Measurements from ENCODE around the gene CYP46A1. TPM values are rescaled to one million over a fixed set of nuclear protein-coding genes. Genes with fewer than 3 reads are reported as not detected.

CYP46A1 gene
- polyA plus RNA-seq, 2 of the 4 experiments (the other 2 are of a cell fraction) = 0.06 to 0.13 TPM

GRCh38 chr14:99744873-99745224, 60.8 kb downstream of the CYP46A1 start:
- H3K4me2 ChIP-seq = no peak overlapping the region
- CTCF ChIA-PET = interaction anchor here (1.1 to 20.7 kb wide), 3 partner anchors 11 to 141 kb away, joined by 3 to 263 read pairs (median 260); no protein-coding TSS in a partner anchor
- 86% methylated on average over 7 of the region's 7 CpGs for WGBS (ENCODE audit: missing lambda C conversion rate)

GRCh38 chr14:99745307-99745951, 61.3 kb downstream of the CYP46A1 start:
- CTCF ChIA-PET = interaction anchor here (0.8 to 20.7 kb wide), 5 partner anchors 11 to 29 kb away, joined by 3 to 263 read pairs (median 3); no protein-coding TSS in a partner anchor
- H3K4me1 ChIP-seq = peaks cover 17% of the 10 kb centered on the region
- no peak overlapping the region for H3K4me3 ChIP-seq
- no peak for ATAC-seq
- FAIRE-seq = no peak
- POLR2A ChIA-PET = no interaction called here
- TF ChIP-seq TFCP2L1 (CRISPR knock-in tag; IDR thresholded peaks at IDR 0.05) (no peak), RNF2 (IDR thresholded peaks at IDR 0.05; ENCODE audit: borderline replicate concordance, low read depth) (no peak), PHF8 (IDR thresholded peaks at IDR 0.05; ENCODE audit: borderline replicate concordance, low read depth) (no peak), ZC3H11A (IDR thresholded peaks at IDR 0.05) (no peak), FOSB (CRISPR knock-in tag; IDR thresholded peaks at IDR 0.05) (no peak), BCL3 (IDR thresholded peaks at IDR 0.05) (no peak), CHD4 (IDR thresholded peaks at IDR 0.05; ENCODE audit: borderline replicate concordance) (no peak), EHF (CRISPR knock-in tag; IDR thresholded peaks at IDR 0.05) (no peak), HMGXB4 (CRISPR knock-in tag; IDR thresholded peaks at IDR 0.05; ENCODE audit: borderline replicate concordance) (no peak), JUN (IDR thresholded peaks at IDR 0.05) (no peak), HDAC2 (IDR thresholded peaks at IDR 0.05) (no peak), JUNB (IDR thresholded peaks at IDR 0.05) (no peak), ZNF302 (CRISPR knock-in tag; IDR thresholded peaks at IDR 0.05) (no peak), FOSL2 (IDR thresholded peaks at IDR 0.05) (no peak), FOSL2 (CRISPR knock-in tag; IDR thresholded peaks at IDR 0.05) (no peak), KDM1A (IDR thresholded peaks at IDR 0.05; ENCODE audit: low read depth) (no peak), CBX2 (IDR thresholded peaks at IDR 0.05; ENCODE audit: borderline replicate concordance, low read depth) (no peak), FOXS1 (CRISPR knock-in tag; IDR thresholded peaks at IDR 0.05) (no peak)
- no peak overlapping the region for H3K4me2 ChIP-seq
- H3K27ac ChIP-seq = no peak overlapping the region
- no peak for DNase-seq (ENCODE audit: low read depth in 1 of 2, low spot score in 1 of 2)
- H3K9me3 ChIP-seq = no peaks in the 10 kb centered on the region
- 81% methylated on average over 10 of the region's 10 CpGs for WGBS (ENCODE audit: missing lambda C conversion rate)

More at GRCh38 chr14:99744873-99745224, 60.8 kb downstream of the CYP46A1 start:
- ATAC-seq (no peak), DNase-seq (ENCODE audit: low read depth in 1 of 2, low spot score in 1 of 2) (no peak), FAIRE-seq (no peak)
- TF ChIP-seq EHF (CRISPR knock-in tag; IDR thresholded peaks at IDR 0.05) = no peak
- no peak for TF ChIP-seq MAX (IDR thresholded peaks at IDR 0.05)
- no peak for TF ChIP-seq RFX5 (IDR thresholded peaks at IDR 0.05)
- no peak for TF ChIP-seq HDAC2 (IDR thresholded peaks at IDR 0.05)
- TF ChIP-seq SREBF2 (IDR thresholded peaks at IDR 0.05) = no peak
- TF ChIP-seq JUN (IDR thresholded peaks at IDR 0.05) = no peak
- no peak overlapping the region for H3K4me3 ChIP-seq
- H3K9me3 ChIP-seq = no peaks in the 10 kb centered on the region
- peaks cover 17% of the 10 kb centered on the region for H3K4me1 ChIP-seq
- no peak overlapping the region for H3K27ac ChIP-seq
- POLR2A ChIA-PET = no interaction called here

- H3K4me2 ChIP-seq = peak overlapping the region; percentile 59
- DNase-seq (ENCODE audit: low read depth in 1 of 2, low spot score in 1 of 2) (no peak), FAIRE-seq (no peak), ATAC-seq (peak in 1 of 2 experiments; percentile 5; a peak in 1 of 6 replicates)
- peak overlapping the region; percentile 59 to 82 for H3K27ac ChIP-seq
- H3K4me1 ChIP-seq = peaks cover 23% of the 10 kb centered on the region
- TF ChIP-seq POLR2AphosphoS2 (conservative IDR thresholded peaks at IDR 0.05; ENCODE audit: low read length) (no peak), HEYL (CRISPR knock-in tag; IDR thresholded peaks at IDR 0.05) (no peak), KDM1A (IDR thresholded peaks at IDR 0.05; ENCODE audit: low read depth) (no peak), HOXA7 (CRISPR knock-in tag; IDR thresholded peaks at IDR 0.05) (no peak), ELK1 (IDR thresholded peaks at IDR 0.05; ENCODE audit: low read depth, low read length) (no peak), RCOR1 (IDR thresholded peaks at IDR 0.05; ENCODE audit: low read depth, low read length) (no peak), MAFK (IDR thresholded peaks at IDR 0.05; ENCODE audit: partially characterized antibody) (no peak)
- ChIA-PET CTCF (interaction anchor here (1.0 to 20.7 kb wide), 5 partner anchors 13 to 139 kb away, joined by 3 to 263 read pairs (median 3); partner anchors contain the start of gene EML1), POLR2A (interaction anchor here (0.6 to 0.9 kb wide), 2 partner anchors 16 to 46 kb away, joined by 3 to 6 read pairs; partner anchors contain the start of gene EML1)
- no peaks in the 10 kb centered on the region for H3K9me3 ChIP-seq
- WGBS (ENCODE audit: missing lambda C conversion rate) = 72% methylated on average over 7 of the region's 7 CpGs
- H3K4me3 ChIP-seq = no peak overlapping the region
These were observed 63.1 kb downstream of the CYP46A1 start for GRCh38 chr14:99747167-99747566.
